ENCODE data around the gene PRKAA1. TPM values are rescaled to one million over a fixed set of nuclear protein-coding genes. Genes with fewer than 3 reads are reported as not detected.
A peak's percentile ranks its signal among the peaks of the same experiment; 100 is the strongest.

Gene PRKAA1
- 53.0 and 62.2 TPM in 2 replicates for total RNA-seq (2014; rRNA removed; shearing (Covaris generic); ENCODE audit: low replicate concordance)

DNA sequence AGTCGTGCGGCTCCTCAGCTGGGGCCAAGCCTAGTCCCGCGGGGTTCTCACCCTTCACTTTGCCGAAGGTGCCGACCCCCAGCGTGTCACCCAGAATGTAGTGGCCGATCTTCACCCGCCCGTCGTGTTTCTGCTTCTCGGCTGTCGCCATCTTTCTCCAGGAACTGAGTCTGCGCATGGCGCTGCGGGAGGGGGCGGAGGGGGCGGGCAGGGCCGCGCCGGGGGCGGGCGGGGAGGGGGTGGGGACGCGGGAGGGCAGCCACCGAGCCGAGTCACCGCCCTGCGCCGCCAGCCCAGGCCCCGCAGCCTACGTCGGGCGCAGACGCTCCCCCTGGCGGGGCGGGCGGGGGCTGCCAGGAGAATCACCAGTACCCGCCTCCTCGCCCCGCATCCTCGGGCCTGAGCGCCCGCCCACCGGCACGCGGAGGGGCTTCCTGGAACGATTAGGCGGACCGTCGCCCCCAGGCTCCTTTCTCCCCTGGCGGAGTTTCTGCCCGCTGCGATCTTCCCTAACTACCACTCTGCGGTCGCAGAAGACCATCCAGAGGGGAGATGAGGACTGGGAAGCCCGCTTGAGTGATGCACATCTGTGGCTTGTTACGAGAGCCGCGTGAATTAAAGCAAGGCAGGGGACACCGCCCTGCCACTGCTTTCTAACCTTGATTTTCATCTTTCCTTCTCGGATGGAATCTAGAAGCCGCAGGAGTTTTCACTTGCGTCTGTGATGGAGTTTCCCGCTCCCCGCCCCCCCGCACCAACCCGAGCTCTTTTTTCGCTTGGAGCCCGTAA lies at the start of gene PRKAA1:
Gene PRKAA1 (minus strand): TSS at position 363 of the 789 bp plus-strand sequence. CDS start 185 bp downstream, at position 178.
- Histone ChIP-seq H3K9me3 (ENCODE audit: low read length) (no peaks in the 10 kb centered on the region), H3K9ac (ENCODE audit: low read length) (peak within 1 kb of the TSS; percentile 97), H3K27me3 (ENCODE audit: low read length) (no peaks in the 10 kb centered on the region), H2AFZ (ENCODE audit: low read length) (peak within 1 kb of the TSS; percentile 100), H3K79me2 (ENCODE audit: low read length) (peaks cover 47% of the 10 kb centered on the region), H3K4me2 (ENCODE audit: low read depth, low read length, poor library complexity, severe bottlenecking) (peak within 1 kb of the TSS; percentile 88), H4K20me1 (ENCODE audit: insufficient read depth, low read depth, low read length) (no peaks in the 10 kb centered on the region), H3K9me2 (replicated peaks; ENCODE audit: insufficient read depth, low read length) (no peaks in the 10 kb centered on the region), H3K27ac (ENCODE audit: low read length) (peak within 1 kb of the TSS; percentile 83), H3K4me3 (ENCODE audit: low read length) (peak within 1 kb of the TSS; percentile 97), H3K4me1 (ENCODE audit: low read length) (peaks cover 24% of the 10 kb centered on the region), H3K36me3 (ENCODE audit: insufficient read depth, low read length) (peaks cover 7% of the 10 kb centered on the region)
- peak; percentile 96 for DNase-seq

DNA sequence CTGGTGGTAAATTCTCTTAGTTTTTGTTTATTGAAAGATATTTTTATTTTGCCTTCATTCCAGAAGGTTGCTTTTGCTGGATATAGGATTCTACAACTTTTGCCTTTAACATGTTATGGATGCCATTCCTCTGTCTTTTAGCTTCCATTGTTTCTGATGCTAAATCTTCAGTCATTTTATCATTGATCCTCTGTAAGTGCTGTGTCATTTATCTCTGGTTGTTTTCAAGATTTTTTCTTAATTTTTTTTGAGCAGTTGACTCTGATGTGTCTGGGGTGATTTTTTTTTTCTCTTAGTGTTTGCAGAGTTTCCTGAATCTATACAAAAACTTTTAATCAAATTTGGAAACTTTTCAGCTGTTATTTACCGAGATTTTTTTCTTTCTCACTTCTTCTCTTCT lies 49.4 kb upstream of the PRKAA1 start:
- H3K79me2 ChIP-seq (ENCODE audit: low read length): no peaks in the 10 kb centered on the region

DNA sequence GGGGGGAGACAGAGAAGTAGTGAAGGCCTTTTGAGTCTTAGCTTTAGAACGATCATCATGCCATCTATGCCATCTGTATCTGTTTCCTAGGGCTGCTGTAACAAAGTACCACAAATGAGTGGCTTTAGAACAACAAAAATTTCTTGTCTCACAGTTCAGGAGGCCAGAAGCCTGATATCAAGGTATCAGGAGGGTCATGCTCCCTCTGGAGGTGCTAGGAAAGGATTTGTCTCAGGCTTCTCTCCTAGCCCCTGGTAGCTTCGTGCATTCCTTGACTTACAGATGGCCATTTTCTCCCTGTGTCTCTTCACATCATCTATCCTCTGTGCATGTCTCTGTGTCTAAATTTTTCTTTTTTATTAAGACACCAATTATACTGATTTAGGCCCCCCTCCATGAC lies 48.2 kb upstream of the PRKAA1 start:
- H3K27ac ChIP-seq (ENCODE audit: low read length): no peak overlapping the region
- no peaks in the 10 kb centered on the region for H3K27me3 ChIP-seq (ENCODE audit: low read length)
- peaks cover 7% of the 10 kb centered on the region for H3K4me1 ChIP-seq (ENCODE audit: low read length)
- H3K9me2 ChIP-seq (replicated peaks; ENCODE audit: insufficient read depth, low read length): no peaks in the 10 kb centered on the region
- H2AFZ ChIP-seq (ENCODE audit: low read length): no peak overlapping the region
- H3K36me3 ChIP-seq (ENCODE audit: insufficient read depth, low read length): no peaks in the 10 kb centered on the region
- no peaks in the 10 kb centered on the region for H4K20me1 ChIP-seq (ENCODE audit: insufficient read depth, low read depth, low read length)
- H3K4me3 ChIP-seq (ENCODE audit: low read length): no peak overlapping the region
- no peak for DNase-seq
- H3K79me2 ChIP-seq (ENCODE audit: low read length): no peaks in the 10 kb centered on the region
- no peaks in the 10 kb centered on the region for H3K9me3 ChIP-seq (ENCODE audit: low read length)
- no peak overlapping the region for H3K4me2 ChIP-seq (ENCODE audit: low read depth, low read length, poor library complexity, severe bottlenecking)
- no peak overlapping the region for H3K9ac ChIP-seq (ENCODE audit: low read length)

More for the DNA sequence above, 49.4 kb upstream of the PRKAA1 start:
- Histone ChIP-seq H2AFZ (ENCODE audit: low read length) (no peak overlapping the region), H4K20me1 (ENCODE audit: insufficient read depth, low read depth, low read length) (no peaks in the 10 kb centered on the region), H3K4me1 (ENCODE audit: low read length) (no peaks in the 10 kb centered on the region), H3K9me2 (replicated peaks; ENCODE audit: insufficient read depth, low read length) (no peaks in the 10 kb centered on the region), H3K4me2 (ENCODE audit: low read depth, low read length, poor library complexity, severe bottlenecking) (no peak overlapping the region), H3K4me3 (ENCODE audit: low read length) (no peak overlapping the region), H3K9ac (ENCODE audit: low read length) (no peak overlapping the region), H3K27ac (ENCODE audit: low read length) (no peak overlapping the region), H3K36me3 (ENCODE audit: insufficient read depth, low read length) (no peaks in the 10 kb centered on the region), H3K27me3 (ENCODE audit: low read length) (no peaks in the 10 kb centered on the region), H3K9me3 (ENCODE audit: low read length) (no peaks in the 10 kb centered on the region)
- no peak for DNase-seq

DNA sequence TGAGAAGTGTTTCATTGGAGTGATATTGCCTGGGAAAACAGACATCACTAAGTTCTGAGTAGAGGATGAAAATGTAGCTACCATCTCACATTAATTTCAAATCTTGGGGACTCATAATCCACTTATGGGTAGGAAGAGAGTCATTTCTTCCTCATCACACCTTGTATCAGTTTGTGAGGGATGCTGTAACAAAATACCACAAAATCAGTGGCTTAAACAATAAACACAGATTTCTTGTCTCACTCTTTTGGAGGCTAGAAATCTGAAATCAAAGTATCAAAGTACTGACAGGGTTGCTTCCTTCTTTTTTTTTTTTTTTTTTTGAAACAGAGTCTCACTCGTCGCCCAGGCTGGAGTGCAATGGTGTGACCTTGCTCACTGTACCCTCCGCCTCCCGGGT lies 46.4 kb upstream of the PRKAA1 start:
- no peak overlapping the region for H3K9ac ChIP-seq (ENCODE audit: low read length)
- no peak overlapping the region for H3K27ac ChIP-seq (ENCODE audit: low read length)
- no peaks in the 10 kb centered on the region for H3K36me3 ChIP-seq (ENCODE audit: insufficient read depth, low read length)
- no peaks in the 10 kb centered on the region for H4K20me1 ChIP-seq (ENCODE audit: insufficient read depth, low read depth, low read length)
- H3K9me3 ChIP-seq (ENCODE audit: low read length): no peaks in the 10 kb centered on the region
- H3K4me1 ChIP-seq (ENCODE audit: low read length): peaks cover 12% of the 10 kb centered on the region
- H3K4me3 ChIP-seq (ENCODE audit: low read length): no peak overlapping the region
- no peaks in the 10 kb centered on the region for H3K79me2 ChIP-seq (ENCODE audit: low read length)
- H2AFZ ChIP-seq (ENCODE audit: low read length): no peak overlapping the region
- no peak overlapping the region for H3K4me2 ChIP-seq (ENCODE audit: low read depth, low read length, poor library complexity, severe bottlenecking)
- no peaks in the 10 kb centered on the region for H3K27me3 ChIP-seq (ENCODE audit: low read length)
- H3K9me2 ChIP-seq (replicated peaks; ENCODE audit: insufficient read depth, low read length): no peaks in the 10 kb centered on the region
- DNase-seq: no peak

DNA sequence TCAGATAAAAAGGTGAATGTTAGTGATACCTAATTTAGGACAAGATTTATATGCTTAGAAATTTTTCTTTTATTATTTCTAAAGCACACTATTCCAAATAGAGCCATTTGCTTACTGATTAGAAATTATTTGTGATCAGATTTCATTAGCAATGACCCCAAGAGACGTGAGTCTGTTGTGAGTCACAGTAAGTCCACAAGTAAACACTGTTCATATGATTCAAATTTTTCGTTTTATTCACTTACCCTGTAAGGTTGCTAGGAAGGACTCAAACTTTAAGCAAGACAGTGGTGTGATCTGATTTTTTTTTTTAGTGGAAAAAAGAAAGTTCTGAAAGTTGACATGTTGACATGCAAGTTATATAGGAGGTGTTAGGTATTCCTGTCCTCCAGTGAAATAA lies 44.2 kb upstream of the PRKAA1 start:
- no peaks in the 10 kb centered on the region for H4K20me1 ChIP-seq (ENCODE audit: insufficient read depth, low read depth, low read length)
- no peak for DNase-seq
- H3K36me3 ChIP-seq (ENCODE audit: insufficient read depth, low read length): no peaks in the 10 kb centered on the region
- H3K4me1 ChIP-seq (ENCODE audit: low read length): peaks cover 12% of the 10 kb centered on the region
- H3K9me2 ChIP-seq (replicated peaks; ENCODE audit: insufficient read depth, low read length): no peaks in the 10 kb centered on the region
- H2AFZ ChIP-seq (ENCODE audit: low read length): no peak overlapping the region
- peak overlapping the region; percentile 69 for H3K4me2 ChIP-seq (ENCODE audit: low read depth, low read length, poor library complexity, severe bottlenecking)
- H3K79me2 ChIP-seq (ENCODE audit: low read length): no peaks in the 10 kb centered on the region
- no peak overlapping the region for H3K4me3 ChIP-seq (ENCODE audit: low read length)
- H3K9me3 ChIP-seq (ENCODE audit: low read length): no peaks in the 10 kb centered on the region
- no peak overlapping the region for H3K27ac ChIP-seq (ENCODE audit: low read length)
- H3K9ac ChIP-seq (ENCODE audit: low read length): no peak overlapping the region
- H3K27me3 ChIP-seq (ENCODE audit: low read length): no peaks in the 10 kb centered on the region

DNA sequence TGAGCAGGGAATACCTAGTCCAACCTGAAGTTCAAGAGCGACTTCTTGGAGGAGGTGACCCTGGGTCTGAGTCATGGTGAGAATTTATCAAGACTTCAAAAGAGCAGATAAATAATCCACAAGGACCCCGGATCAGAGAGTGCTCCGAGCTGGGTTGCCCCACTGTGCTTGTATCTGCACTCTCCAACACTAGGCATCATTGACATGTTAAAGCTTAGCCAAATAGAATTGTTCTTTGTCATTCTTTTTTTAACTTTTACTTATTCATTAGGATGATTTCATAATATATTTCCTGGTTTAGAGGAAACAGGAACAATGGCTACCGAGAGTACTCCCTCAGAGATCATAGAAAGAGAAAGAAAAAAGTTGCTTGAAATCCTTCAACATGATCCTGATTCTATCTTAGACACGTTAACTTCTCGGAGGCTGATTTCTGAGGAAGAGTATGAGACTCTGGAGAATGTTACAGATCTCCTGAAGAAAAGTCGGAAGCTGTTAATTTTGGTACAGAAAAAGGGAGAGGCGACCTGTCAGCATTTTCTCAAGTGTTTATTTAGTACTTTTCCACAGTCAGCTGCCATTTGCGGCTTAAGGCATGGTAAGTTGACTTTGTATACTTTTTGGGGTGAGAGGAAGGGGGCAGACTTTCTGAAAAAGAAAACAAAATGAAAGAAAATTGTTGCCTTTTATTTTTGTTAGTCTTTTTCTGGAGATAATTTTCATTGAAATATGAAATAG lies 43.1 kb upstream of the PRKAA1 start, which contains the start of gene CARD6:
Gene CARD6 (plus strand): TSS at position 300 of the 738 bp plus-strand sequence. CDS start 16 bp downstream, at position 316.
- H3K27me3 ChIP-seq (ENCODE audit: low read length): no peaks in the 10 kb centered on the region
- H3K79me2 ChIP-seq (ENCODE audit: low read length): no peaks in the 10 kb centered on the region
- peak within 1 kb of the TSS; percentile 55 for H3K4me3 ChIP-seq (ENCODE audit: low read length)
- H4K20me1 ChIP-seq (ENCODE audit: insufficient read depth, low read depth, low read length): no peaks in the 10 kb centered on the region
- H3K4me1 ChIP-seq (ENCODE audit: low read length): peaks cover 12% of the 10 kb centered on the region
- H3K27ac ChIP-seq (ENCODE audit: low read length): no peak within 1 kb of the TSS
- H3K4me2 ChIP-seq (ENCODE audit: low read depth, low read length, poor library complexity, severe bottlenecking): peak within 1 kb of the TSS; percentile 69
- no peaks in the 10 kb centered on the region for H3K36me3 ChIP-seq (ENCODE audit: insufficient read depth, low read length)
- peak within 1 kb of the TSS; percentile 83 for H2AFZ ChIP-seq (ENCODE audit: low read length)
- H3K9me3 ChIP-seq (ENCODE audit: low read length): no peaks in the 10 kb centered on the region
- peak within 1 kb of the TSS; percentile 52 for H3K9ac ChIP-seq (ENCODE audit: low read length)
- no peak for DNase-seq
- no peaks in the 10 kb centered on the region for H3K9me2 ChIP-seq (replicated peaks; ENCODE audit: insufficient read depth, low read length)

DNA sequence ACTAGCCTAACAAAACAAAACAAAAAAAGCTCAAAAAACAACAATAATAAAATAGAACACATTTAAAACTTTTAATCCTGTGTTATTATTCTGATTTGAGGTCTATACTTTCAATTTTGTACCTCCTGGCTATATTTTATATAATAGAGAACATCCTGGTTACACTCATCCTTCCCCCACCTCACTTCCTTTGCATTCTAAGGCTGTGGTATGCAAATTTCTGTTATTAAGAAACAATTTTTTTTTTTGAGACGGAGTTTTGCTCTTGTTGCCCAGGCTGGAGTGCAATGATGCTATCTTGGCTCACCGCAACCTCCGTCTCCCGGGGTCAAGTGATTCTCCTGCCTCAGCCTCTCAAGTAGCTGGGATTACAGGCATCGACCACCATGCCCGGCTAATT lies 39.9 kb upstream of the PRKAA1 start:
- peaks cover 17% of the 10 kb centered on the region for H4K20me1 ChIP-seq (ENCODE audit: insufficient read depth, low read depth, low read length)
- no peak overlapping the region for H3K4me2 ChIP-seq (ENCODE audit: low read depth, low read length, poor library complexity, severe bottlenecking)
- H2AFZ ChIP-seq (ENCODE audit: low read length): no peak overlapping the region
- no peak overlapping the region for H3K4me3 ChIP-seq (ENCODE audit: low read length)
- H3K4me1 ChIP-seq (ENCODE audit: low read length): peaks cover 32% of the 10 kb centered on the region
- no peaks in the 10 kb centered on the region for H3K9me2 ChIP-seq (replicated peaks; ENCODE audit: insufficient read depth, low read length)
- DNase-seq: no peak
- no peaks in the 10 kb centered on the region for H3K27me3 ChIP-seq (ENCODE audit: low read length)
- no peak overlapping the region for H3K9ac ChIP-seq (ENCODE audit: low read length)
- H3K27ac ChIP-seq (ENCODE audit: low read length): no peak overlapping the region
- H3K79me2 ChIP-seq (ENCODE audit: low read length): peaks cover 19% of the 10 kb centered on the region
- H3K9me3 ChIP-seq (ENCODE audit: low read length): no peaks in the 10 kb centered on the region
- peaks cover 17% of the 10 kb centered on the region for H3K36me3 ChIP-seq (ENCODE audit: insufficient read depth, low read length)
